ENCODE results near the gene KLHL18. TPM values are rescaled to one million over a fixed set of nuclear protein-coding genes. Genes with fewer than 3 reads are reported as not detected.

KLHL18 gene
- total RNA-seq, 2 experiments from 2014 or later, result 13.1 to 28.6 TPM

DNA sequence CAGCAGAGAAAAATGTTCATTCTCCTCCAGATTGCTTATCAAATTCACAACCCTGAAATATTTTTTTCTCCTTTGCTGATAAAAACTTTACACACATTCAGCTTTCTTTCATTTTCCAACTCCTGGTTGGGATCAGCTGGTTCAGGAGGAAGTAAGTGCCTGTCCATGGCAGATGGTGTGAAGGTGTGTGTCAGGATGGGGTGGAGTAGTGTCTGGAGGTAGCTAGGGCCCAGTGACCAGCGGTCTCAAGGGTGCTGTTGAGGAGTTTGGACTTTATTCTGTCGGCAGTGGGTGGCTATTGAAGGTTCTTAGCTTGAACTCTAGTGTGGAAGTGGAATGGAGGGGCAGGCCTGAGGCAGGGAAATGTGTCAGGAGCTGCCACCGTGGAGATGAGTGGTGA is 51.2 kb downstream of the KLHL18 start:
- TF ChIP-seq, protein P1, sequence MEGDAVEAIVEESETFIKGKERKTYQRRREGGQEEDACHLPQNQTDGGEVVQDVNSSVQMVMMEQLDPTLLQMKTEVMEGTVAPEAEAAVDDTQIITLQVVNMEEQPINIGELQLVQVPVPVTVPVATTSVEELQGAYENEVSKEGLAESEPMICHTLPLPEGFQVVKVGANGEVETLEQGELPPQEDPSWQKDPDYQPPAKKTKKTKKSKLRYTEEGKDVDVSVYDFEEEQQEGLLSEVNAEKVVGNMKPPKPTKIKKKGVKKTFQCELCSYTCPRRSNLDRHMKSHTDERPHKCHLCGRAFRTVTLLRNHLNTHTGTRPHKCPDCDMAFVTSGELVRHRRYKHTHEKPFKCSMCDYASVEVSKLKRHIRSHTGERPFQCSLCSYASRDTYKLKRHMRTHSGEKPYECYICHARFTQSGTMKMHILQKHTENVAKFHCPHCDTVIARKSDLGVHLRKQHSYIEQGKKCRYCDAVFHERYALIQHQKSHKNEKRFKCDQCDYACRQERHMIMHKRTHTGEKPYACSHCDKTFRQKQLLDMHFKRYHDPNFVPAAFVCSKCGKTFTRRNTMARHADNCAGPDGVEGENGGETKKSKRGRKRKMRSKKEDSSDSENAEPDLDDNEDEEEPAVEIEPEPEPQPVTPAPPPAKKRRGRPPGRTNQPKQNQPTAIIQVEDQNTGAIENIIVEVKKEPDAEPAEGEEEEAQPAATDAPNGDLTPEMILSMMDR (conservative IDR thresholded peaks at IDR 0.05; ENCODE audit: low read length), result no peak
- no peak for TF ChIP-seq EZH2phosphoT487 (IDR thresholded peaks at IDR 0.05; ENCODE audit: borderline replicate concordance, low read depth, low read length)
- H3K9me2 ChIP-seq (ENCODE audit: insufficient read depth, low read length), result no peaks in the 10 kb centered on the region
- intact Hi-C loops (cut with micrococcal nuclease; ENCODE audit: unreplicated experiment), result no loop called here
- no peaks in the 10 kb centered on the region for H3K79me2 ChIP-seq (ENCODE audit: insufficient read depth, low read depth, low read length)
- no peak overlapping the region for H3K27ac ChIP-seq (ENCODE audit: low read depth, low read length, poor library complexity, severe bottlenecking)
- H4K20me1 ChIP-seq (ENCODE audit: insufficient read depth, low read length), result no peaks in the 10 kb centered on the region
- no peak for DNase-seq (ENCODE audit: low spot score)
- ChIA-PET POLR2A (interaction anchor here (1.6 kb wide), 1 partner anchor 13 kb away, joined by 5 read pairs; no protein-coding TSS in a partner anchor), CTCF (ENCODE audit: unreplicated experiment) (interaction anchor here (0.7 kb wide), 1 partner anchor 38 kb away, joined by 3 read pairs; no protein-coding TSS in a partner anchor)
- H3K4me2 ChIP-seq (ENCODE audit: low read length), result no peak overlapping the region
- peaks cover 93% of the 10 kb centered on the region for H3K36me3 ChIP-seq (ENCODE audit: insufficient read depth, low read length)
- H3K4me1 ChIP-seq (ENCODE audit: insufficient read depth, low read length, poor library complexity, severe bottlenecking), result no peaks in the 10 kb centered on the region
- H3K4me3 ChIP-seq (ENCODE audit: low read depth, low read length, poor library complexity, severe bottlenecking), result no peak overlapping the region
- no peak overlapping the region for H2AFZ ChIP-seq (ENCODE audit: low read length)
- BruUV-seq (replicated peaks), result no TSS peak
- no peaks in the 10 kb centered on the region for H3K9me3 ChIP-seq (ENCODE audit: low read length)

DNA sequence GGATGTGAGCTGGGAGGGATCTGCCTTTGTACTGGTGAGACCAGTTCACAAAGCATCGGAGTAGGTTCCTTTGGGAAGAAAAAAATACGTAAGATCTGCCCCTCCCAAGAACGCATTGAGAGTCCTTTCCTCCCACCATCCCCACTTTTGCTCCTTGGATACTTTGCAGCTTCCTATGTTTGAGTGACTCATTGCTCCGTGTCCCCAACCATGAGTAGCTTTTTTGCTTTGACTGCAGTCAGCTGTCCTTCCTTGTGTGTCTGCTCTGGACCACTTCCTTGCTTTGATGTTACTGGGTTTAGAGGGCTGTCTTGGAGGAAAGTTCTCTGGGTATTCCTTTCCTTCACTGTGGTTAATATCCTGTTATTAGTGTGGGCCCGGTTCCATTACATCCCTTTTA is 54.9 kb downstream of the KLHL18 start:
- intact Hi-C loops (cut with micrococcal nuclease; ENCODE audit: unreplicated experiment), result no loop called here
- DNase-seq (ENCODE audit: low spot score), result no peak
- TF ChIP-seq, protein P1 (conservative IDR thresholded peaks at IDR 0.05; ENCODE audit: low read length), result no peak
- no peak for TF ChIP-seq EZH2phosphoT487 (IDR thresholded peaks at IDR 0.05; ENCODE audit: borderline replicate concordance, low read depth, low read length)
- Histone ChIP-seq H2AFZ (ENCODE audit: low read length) (no peak overlapping the region), H3K27ac (ENCODE audit: low read depth, low read length, poor library complexity, severe bottlenecking) (no peak overlapping the region), H3K79me2 (ENCODE audit: insufficient read depth, low read depth, low read length) (no peaks in the 10 kb centered on the region), H3K4me2 (ENCODE audit: low read length) (no peak overlapping the region), H3K4me1 (ENCODE audit: insufficient read depth, low read length, poor library complexity, severe bottlenecking) (no peaks in the 10 kb centered on the region), H3K4me3 (ENCODE audit: low read depth, low read length, poor library complexity, severe bottlenecking) (no peak overlapping the region), H4K20me1 (ENCODE audit: insufficient read depth, low read length) (no peaks in the 10 kb centered on the region), H3K9me2 (ENCODE audit: insufficient read depth, low read length) (no peaks in the 10 kb centered on the region), H3K36me3 (ENCODE audit: insufficient read depth, low read length) (peaks cover 90% of the 10 kb centered on the region), H3K9me3 (ENCODE audit: low read length) (no peaks in the 10 kb centered on the region)
- BruUV-seq (replicated peaks), result no TSS peak
- ChIA-PET POLR2A (interaction anchor here (0.6 kb wide), 1 partner anchor 127 kb away, joined by 6 read pairs; no protein-coding TSS in a partner anchor), CTCF (ENCODE audit: unreplicated experiment) (no interaction called here)

DNA sequence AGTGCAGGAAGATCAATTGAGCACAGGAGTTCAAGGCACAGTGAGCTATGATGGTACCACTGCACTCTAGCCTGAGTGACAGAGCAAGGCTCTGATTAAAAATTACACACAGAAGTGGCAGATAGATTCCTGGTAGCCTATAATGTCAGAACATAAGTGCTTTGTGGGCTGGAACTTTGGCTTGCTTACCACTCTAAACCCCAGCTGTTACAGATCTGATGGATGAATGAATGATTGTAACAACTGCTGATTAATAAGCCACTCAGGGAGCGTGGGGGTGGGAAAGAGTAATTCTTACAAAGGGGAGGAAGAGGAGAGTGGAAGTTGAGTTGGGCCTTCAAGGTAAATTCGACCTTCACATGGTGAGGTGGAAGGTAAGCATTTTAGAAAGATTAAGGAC is 57.2 kb downstream of the KLHL18 start:
- BruUV-seq (replicated peaks), result no TSS peak
- peaks cover 90% of the 10 kb centered on the region for H3K36me3 ChIP-seq (ENCODE audit: insufficient read depth, low read length)

More for the DNA sequence above, 57.2 kb downstream of the KLHL18 start:
- Histone ChIP-seq H3K79me2 (ENCODE audit: insufficient read depth, low read depth, low read length) (no peaks in the 10 kb centered on the region), H3K9me3 (ENCODE audit: low read length) (no peaks in the 10 kb centered on the region), H3K4me1 (ENCODE audit: insufficient read depth, low read length, poor library complexity, severe bottlenecking) (no peaks in the 10 kb centered on the region), H3K4me3 (ENCODE audit: low read depth, low read length, poor library complexity, severe bottlenecking) (no peak overlapping the region), H4K20me1 (ENCODE audit: insufficient read depth, low read length) (no peaks in the 10 kb centered on the region), H3K9me2 (ENCODE audit: insufficient read depth, low read length) (no peaks in the 10 kb centered on the region), H3K27ac (ENCODE audit: low read depth, low read length, poor library complexity, severe bottlenecking) (no peak overlapping the region), H2AFZ (ENCODE audit: low read length) (no peak overlapping the region), H3K4me2 (ENCODE audit: low read length) (no peak overlapping the region)
- CTCF ChIA-PET (ENCODE audit: unreplicated experiment), result no interaction called here
- DNase-seq (ENCODE audit: low spot score), result no peak
- no peak for TF ChIP-seq EZH2phosphoT487 (IDR thresholded peaks at IDR 0.05; ENCODE audit: borderline replicate concordance, low read depth, low read length)
- TF ChIP-seq, protein P1 (conservative IDR thresholded peaks at IDR 0.05; ENCODE audit: low read length), result no peak
- POLR2A ChIA-PET, result interaction anchor here (0.6 to 0.7 kb wide), 3 partner anchors 8 to 142 kb away, joined by 3 to 6 read pairs (median 5); no protein-coding TSS in a partner anchor
- intact Hi-C loops (cut with micrococcal nuclease; ENCODE audit: unreplicated experiment), result no loop called here

All from OCI-LY7 (cell line).